Measurements from ENCODE around the gene DHX29. TPM values are rescaled to one million over a fixed set of nuclear protein-coding genes. Genes with fewer than 3 reads are reported as not detected.
A peak's percentile ranks its signal among the peaks of the same experiment; 100 is the strongest.

DHX29 gene
- total RNA-seq, 1 donor from 2014 or later, result 11.3 TPM

GRCh38 chr5:55316289-55316688 is 8.8 kb upstream of the DHX29 start:
- TF ChIP-seq CTCF (IDR thresholded peaks at IDR 0.05), result no peak
- peaks cover 0 to 3% of the 10 kb centered on the region in 2 donors for H3K4me1 ChIP-seq
- H3K4me3 ChIP-seq, result no peak overlapping the region
- H3K27ac ChIP-seq, result no peak overlapping the region
- H3K9me3 ChIP-seq, result no peaks in the 10 kb centered on the region
- no peaks in the 10 kb centered on the region for H3K36me3 ChIP-seq
- intact Hi-C loops (cut with DNase I), result no loop called here
- H3K27me3 ChIP-seq, result no peaks in the 10 kb centered on the region
- DNase-seq (ENCODE audit: low spot score in 2 of 2), result no peak

GRCh38 chr5:55313870-55314617 is 6.5 kb upstream of the DHX29 start:
- Histone ChIP-seq H3K9me3 (no peaks in the 10 kb centered on the region), H3K36me3 (no peaks in the 10 kb centered on the region), H3K27me3 (no peaks in the 10 kb centered on the region), H3K4me1 (peaks cover 0 to 13% of the 10 kb centered on the region in 2 donors), H3K27ac (no peak overlapping the region), H3K4me3 (no peak overlapping the region)
- DNase-seq (ENCODE audit: low spot score in 2 of 2), result no peak
- intact Hi-C loops (cut with DNase I), result no loop called here
- TF ChIP-seq CTCF (IDR thresholded peaks at IDR 0.05), result no peak

GRCh38 chr5:55308254-55308836 is 851 bp upstream of the DHX29 start:
- Histone ChIP-seq H3K27me3 (no peaks in the 10 kb centered on the region), H3K4me3 (peak overlapping the region; percentile 76 to 92), H3K9me3 (no peaks in the 10 kb centered on the region), H3K4me1 (peaks cover 12 to 44% of the 10 kb centered on the region in 2 donors), H3K27ac (peak overlapping the region; percentile 80 to 87), H3K36me3 (no peaks in the 10 kb centered on the region)
- no peak for TF ChIP-seq CTCF (IDR thresholded peaks at IDR 0.05)
- intact Hi-C loops (cut with DNase I), result loop anchor here (10.0 kb wide), 1 partner anchor 1866 kb away; the partner anchor contains the start of gene GPBP1
- DNase-seq (ENCODE audit: low spot score in 2 of 2), result no peak

GRCh38 chr5:55306641-55307382 is 682 bp downstream of the DHX29 start:
- Histone ChIP-seq H3K4me3 (peak overlapping the region; percentile 76 to 92), H3K9me3 (no peaks in the 10 kb centered on the region), H3K27ac (peak overlapping the region; percentile 80 to 87), H3K27me3 (no peaks in the 10 kb centered on the region), H3K4me1 (peaks cover 12 to 44% of the 10 kb centered on the region in 2 donors), H3K36me3 (no peaks in the 10 kb centered on the region)
- TF ChIP-seq CTCF (IDR thresholded peaks at IDR 0.05), result no peak
- DNase-seq (ENCODE audit: low spot score in 2 of 2), result no peak
- intact Hi-C loops (cut with DNase I), result loop anchor here (1.0 to 10.0 kb wide), 2 partner anchors 12 to 1868 kb away; partner anchors contain the start of gene GPBP1

- no peak for TF ChIP-seq CTCF (IDR thresholded peaks at IDR 0.05)
- no peak overlapping the region for H3K27ac ChIP-seq
- DNase-seq (ENCODE audit: low spot score in 2 of 2), result no peak
- H3K36me3 ChIP-seq, result peaks cover 4 to 8% of the 10 kb centered on the region in 2 donors
- peaks cover 12 to 42% of the 10 kb centered on the region in 2 donors for H3K4me1 ChIP-seq
- H3K27me3 ChIP-seq, result no peaks in the 10 kb centered on the region
- intact Hi-C loops (cut with DNase I), result loop anchor here (10.0 kb wide), 1 partner anchor 1869 kb away; the partner anchor contains the start of gene GPBP1
- peak overlapping the region in 1 of 2 donors; percentile 76 for H3K4me3 ChIP-seq
- no peaks in the 10 kb centered on the region for H3K9me3 ChIP-seq
Measured at GRCh38 chr5:55305345-55305744, 2.1 kb downstream of the DHX29 start.
